AG04450 (cell line): ENCODE results near the gene LITAF. TPM values are rescaled to one million over a fixed set of nuclear protein-coding genes. Genes with fewer than 3 reads are reported as not detected.

Experiments used
- CTCF ChIA-PET: fragments of 300-600, 350-600 bp; formaldehyde crosslinking; extraction: SDS; loops from one replicate; lab custom pipeline; 2022; ENCODE audit warnings: antibody characterized with exemption, inconsistent platforms; lab: Charles Lee
- POLR2A ChIA-PET: fragments of 350-600 bp; formaldehyde crosslinking; extraction: SDS; loops from one replicate; lab custom pipeline; 2021; ENCODE audit warnings: antibody characterized with exemption, inconsistent platforms; lab: Yijun Ruan, JAX
- DNase-seq: peaks from one replicate; pipeline ENCODE4 v3.0.0-alpha.2; 2011; ENCODE audit warnings: low read depth, low spot score
- H3K27ac ChIP-seq: one replicate; pipeline ENCODE4 v1.5.1; 2012; ENCODE audit warnings: low read depth, low read length, control low read depth
- H3K27me3 ChIP-seq: one replicate; pipeline ENCODE4 v1.6.0; 2012; ENCODE audit warnings: low read length; ENCODE audit not compliant: control insufficient read depth, insufficient read depth
- H3K4me3 ChIP-seq: 2 replicates; pipeline ENCODE4 v1.5.1; 2011; ENCODE audit warnings: mild to moderate bottlenecking, low read depth, low read length, control low read depth
- H3K9me3 ChIP-seq: 2 replicates; pipeline ENCODE4 v1.5.1; 2012; ENCODE audit warnings: low read length; ENCODE audit not compliant: control insufficient read depth, insufficient read depth
- CTCF ChIP-seq: IDR thresholded peaks from 2 replicates; pipeline ENCODE4 v1.5.1; 2011; ENCODE audit warnings: low read depth, low read length, control low read depth, inconsistent platforms
- polyA plus RNA-seq: library from polyadenylated mRNA; depleted of rRNA; stranded (reverse); fragments of >200 nt; gene quantifications from 2 replicates; pipeline ENCODE4 v1.2.3, GENCODE V29; 2011

LITAF gene
- polyA plus RNA-seq, 1 experiment, result 190 TPM

- TF ChIP-seq CTCF, result no peak
- CTCF ChIA-PET, result interaction anchor here (1.1 to 1.2 kb wide), 2 partner anchors 18 to 215 kb away, joined by 3 to 4 read pairs; no protein-coding TSS in a partner anchor
- no peak for DNase-seq
- POLR2A ChIA-PET, result interaction anchor here (0.9 to 1.8 kb wide), 5 partner anchors 11 to 35 kb away, joined by 3 to 12 read pairs (median 3); partner anchors contain the start of gene LITAF
- Histone ChIP-seq H3K27ac (peak overlapping the region; percentile 88), H3K4me3 (peak overlapping the region; percentile 35), H3K27me3 (no peaks in the 10 kb centered on the region), H3K9me3 (peaks cover 9% of the 10 kb centered on the region)
These were observed 35.4 kb upstream of the LITAF start for GRCh38 chr16:11621920-11622651.

- no peak for DNase-seq
- Histone ChIP-seq H3K4me3 (0 out of 2 replicates have a peak overlapping the region, but pooled peaks have one; percentile 35), H3K27ac (peak overlapping the region; percentile 88), H3K9me3 (peaks cover 9% of the 10 kb centered on the region), H3K27me3 (no peaks in the 10 kb centered on the region)
- ChIA-PET CTCF (interaction anchor here (1.1 to 1.2 kb wide), 2 partner anchors 19 to 215 kb away, joined by 3 to 4 read pairs; no protein-coding TSS in a partner anchor), POLR2A (interaction anchor here (1.2 to 1.8 kb wide), 4 partner anchors 19 to 34 kb away, joined by 3 to 12 read pairs (median 6); partner anchors contain the start of gene LITAF)
- no peak for TF ChIP-seq CTCF
These were observed 34.8 kb upstream of the LITAF start for GRCh38 chr16:11621539-11621919.

- H3K27me3 ChIP-seq, result no peaks in the 10 kb centered on the region
These were observed 33.7 kb upstream of the LITAF start for GRCh38 chr16:11620243-11621003.

GRCh38 chr16:11619327-11619851, 32.7 kb upstream of the LITAF start:
- peaks cover 9% of the 10 kb centered on the region for H3K9me3 ChIP-seq
- no peaks in the 10 kb centered on the region for H3K27me3 ChIP-seq
- ChIA-PET CTCF (interaction anchor here (0.7 kb wide), 1 partner anchor 212 kb away, joined by 5 read pairs; no protein-coding TSS in a partner anchor), POLR2A (interaction anchor here (0.7 to 1.1 kb wide), 2 partner anchors 14 to 16 kb away, joined by 4 to 5 read pairs; no protein-coding TSS in a partner anchor)
- DNase-seq, result no peak
- TF ChIP-seq CTCF, result no peak
- H3K27ac ChIP-seq, result no peak overlapping the region
- no peak overlapping the region for H3K4me3 ChIP-seq

More at GRCh38 chr16:11620243-11621003, 33.7 kb upstream of the LITAF start:
- POLR2A ChIA-PET, result no interaction called here
- no peak overlapping the region for H3K27ac ChIP-seq
- H3K4me3 ChIP-seq, result no peak overlapping the region
- no peak for DNase-seq
- TF ChIP-seq CTCF, result no peak
- peaks cover 9% of the 10 kb centered on the region for H3K9me3 ChIP-seq
- CTCF ChIA-PET, result no interaction called here
